Mesenchymal stem cell (in vitro differentiated cells and primary cell): ENCODE data around the gene SLC35F4.

Experiments
- DNase-seq: peaks from one replicate; pipeline ENCODE4 v3.0.0-alpha.2; 2013
- H2AFZ ChIP-seq: one replicate; pipeline ENCODE4 v1.6.1; 2013; ENCODE audit warnings: low read depth, mild to moderate bottlenecking, control low read depth, inconsistent platforms, low read length, moderate library complexity
- H2AK5ac ChIP-seq: 2 replicates; pipeline ENCODE4 v1.6.1; 2013; ENCODE audit warnings: low read length, moderate library complexity, mild to moderate bottlenecking, inconsistent platforms; ENCODE audit not compliant: severe bottlenecking
- H2BK120ac ChIP-seq: one replicate; pipeline ENCODE4 v1.6.1; 2013; ENCODE audit warnings: low read depth, mild to moderate bottlenecking, inconsistent platforms, low read length, moderate library complexity
- H2BK12ac ChIP-seq, 2 experiments: one replicate each; pipeline ENCODE4 v1.6.1; 2013; ENCODE audit warnings: inconsistent platforms in 2 of 2, low read length in 2 of 2, mild to moderate bottlenecking in 2 of 2, moderate library complexity in 2 of 2, control low read depth in 1 of 2
- H2BK15ac ChIP-seq: one replicate; pipeline ENCODE4 v1.6.1; 2013; ENCODE audit warnings: mild to moderate bottlenecking, low read depth, inconsistent platforms; ENCODE audit not compliant: poor library complexity, severe bottlenecking
- H2BK5ac ChIP-seq: 2 replicates; pipeline ENCODE4 v1.6.1; 2013; ENCODE audit warnings: low read depth, mild to moderate bottlenecking, low read length, control low read depth, inconsistent platforms; ENCODE audit not compliant: poor library complexity, severe bottlenecking
- H3K14ac ChIP-seq, 2 experiments: one replicate each; pipeline ENCODE4 v1.6.1; 2013; ENCODE audit warnings: inconsistent platforms in 2 of 2, low read length in 2 of 2, control low read depth in 1 of 2, mild to moderate bottlenecking in 1 of 2, moderate library complexity in 1 of 2
- H3K18ac ChIP-seq, 2 experiments: one replicate each; pipeline ENCODE4 v1.6.1; 2013; ENCODE audit warnings: inconsistent platforms in 2 of 2, low read length in 2 of 2, control low read depth in 1 of 2, low read depth in 1 of 2, mild to moderate bottlenecking in 1 of 2
- H3K23ac ChIP-seq, 2 experiments: one replicate each; pipeline ENCODE4 v1.6.1; 2013; ENCODE audit warnings: inconsistent platforms in 2 of 2, low read length in 2 of 2, mild to moderate bottlenecking in 2 of 2, moderate library complexity in 2 of 2, control low read depth in 1 of 2
- H3K27ac ChIP-seq: 2 replicates; pipeline ENCODE4 v1.5.1; 2013; ENCODE audit warnings: mild to moderate bottlenecking, moderate library complexity, low read length, control low read depth, inconsistent platforms; ENCODE audit not compliant: poor library complexity, severe bottlenecking
- H3K27me3 ChIP-seq, 2 experiments: 2 replicates each; pipeline versions ENCODE4 v1.6.1 to v1.7.0; 2013; ENCODE audit warnings: low read length in 2 of 2, mild to moderate bottlenecking in 2 of 2, moderate library complexity in 2 of 2, control low read depth in 1 of 2, inconsistent platforms in 1 of 2; ENCODE audit not compliant: control insufficient read depth in 1 of 2, insufficient read depth in 1 of 2
- H3K36me3 ChIP-seq, 2 experiments: 2 replicates each; pipeline versions ENCODE4 v1.6.1 to v1.7.0; 2013; ENCODE audit warnings: low read length in 2 of 2, control low read depth in 1 of 2, inconsistent platforms in 1 of 2, low read depth in 1 of 2, mild to moderate bottlenecking in 1 of 2; ENCODE audit not compliant: insufficient read depth in 2 of 2, control insufficient read depth in 1 of 2
- H3K4ac ChIP-seq, 2 experiments: one replicate each; pipeline ENCODE4 v1.6.1; 2013; ENCODE audit warnings: inconsistent platforms in 2 of 2, low read length in 2 of 2, mild to moderate bottlenecking in 2 of 2, moderate library complexity in 2 of 2, control low read depth in 1 of 2, low read depth in 1 of 2
- H3K4me1 ChIP-seq: 2 replicates; pipeline ENCODE4 v1.6.1; 2013; ENCODE audit warnings: low read depth, low read length, control low read depth; ENCODE audit not compliant: control insufficient read depth, insufficient read depth
- H3K4me2 ChIP-seq: 2 replicates; pipeline ENCODE4 v1.6.1; 2013; ENCODE audit warnings: low read length, mild to moderate bottlenecking, inconsistent platforms; ENCODE audit not compliant: poor library complexity, severe bottlenecking
- H3K4me3 ChIP-seq, 2 experiments: 2 replicates each; pipeline versions ENCODE4 v1.5.1 to v1.7.0; 2013; ENCODE audit warnings: low read length in 2 of 2, mild to moderate bottlenecking in 2 of 2, control low read depth in 1 of 2, low read depth in 1 of 2; ENCODE audit not compliant: insufficient read depth in 1 of 2
- H3K79me1 ChIP-seq: replicated peaks from 2 replicates; pipeline ENCODE4 v1.6.1; 2013; ENCODE audit warnings: mild to moderate bottlenecking, control low read depth, low read length, inconsistent platforms; ENCODE audit not compliant: poor library complexity, severe bottlenecking
- H3K9ac ChIP-seq: 2 replicates; pipeline ENCODE4 v1.7.0; 2013; ENCODE audit warnings: mild to moderate bottlenecking, low read length, moderate library complexity
- H3K9me3 ChIP-seq: 2 replicates; pipeline ENCODE4 v1.7.0; 2013; ENCODE audit warnings: mild to moderate bottlenecking, low read length; ENCODE audit not compliant: control insufficient read depth
- H4K8ac ChIP-seq: one replicate; pipeline ENCODE4 v1.6.1; 2013; ENCODE audit warnings: inconsistent platforms, mild to moderate bottlenecking, low read length, moderate library complexity
- H4K91ac ChIP-seq: one replicate; pipeline ENCODE4 v1.6.1; 2013; ENCODE audit warnings: mild to moderate bottlenecking, low read length, inconsistent platforms
- WGBS: methylation state at CpG from one replicate; pipeline ENCODE4 v1.1.7; 2013; ENCODE audit warnings: mixed read lengths; 5-methylcytosine and 5-hydroxymethylcytosine counted together

Gene SLC35F4

DNA sequence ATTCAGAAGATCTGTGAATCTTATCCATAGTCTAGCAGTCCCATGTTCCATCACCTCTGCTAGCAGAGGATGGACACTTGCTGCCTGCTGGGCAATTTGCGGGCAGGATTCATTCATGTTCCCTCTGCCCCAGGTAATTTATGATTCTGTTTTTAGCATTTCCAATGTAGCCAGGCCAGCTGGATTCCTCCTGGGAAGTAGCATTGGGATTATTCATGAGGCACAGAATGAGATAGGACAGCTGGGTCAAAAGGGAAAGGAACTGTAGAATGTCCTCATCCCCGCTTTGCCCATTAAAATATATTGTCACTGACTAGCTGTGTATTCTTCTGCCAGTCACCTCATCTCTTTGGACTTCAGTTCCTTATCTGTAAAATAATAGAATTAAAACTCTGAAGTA, 68.7 kb downstream of the SLC35F4 start:
- H3K23ac ChIP-seq = no peak overlapping the region
- no peak overlapping the region for H2BK15ac ChIP-seq
- no peak overlapping the region for H2BK12ac ChIP-seq
- no peak for DNase-seq
- no peak overlapping the region for H2AK5ac ChIP-seq
- no peak overlapping the region for H3K4ac ChIP-seq
- H3K14ac ChIP-seq = no peak overlapping the region
- no peak overlapping the region for H2AFZ ChIP-seq
- H3K4me2 ChIP-seq = no peak overlapping the region
- no peaks in the 10 kb centered on the region for H3K9me3 ChIP-seq
- H3K4me1 ChIP-seq = no peaks in the 10 kb centered on the region
- no peak overlapping the region for H2BK5ac ChIP-seq
- H3K4me3 ChIP-seq = no peak overlapping the region
- no peak overlapping the region for H3K9ac ChIP-seq
- no peaks in the 10 kb centered on the region for H3K79me1 ChIP-seq
- no peak overlapping the region for H4K8ac ChIP-seq
- WGBS = 88% methylated on average over 1 of the region's 2 CpGs
- H2BK120ac ChIP-seq = no peak overlapping the region
- no peak overlapping the region for H4K91ac ChIP-seq
- no peaks in the 10 kb centered on the region for H3K36me3 ChIP-seq
- no peak overlapping the region for H3K18ac ChIP-seq
- H3K27ac ChIP-seq = no peak overlapping the region
- no peaks in the 10 kb centered on the region for H3K27me3 ChIP-seq

DNA sequence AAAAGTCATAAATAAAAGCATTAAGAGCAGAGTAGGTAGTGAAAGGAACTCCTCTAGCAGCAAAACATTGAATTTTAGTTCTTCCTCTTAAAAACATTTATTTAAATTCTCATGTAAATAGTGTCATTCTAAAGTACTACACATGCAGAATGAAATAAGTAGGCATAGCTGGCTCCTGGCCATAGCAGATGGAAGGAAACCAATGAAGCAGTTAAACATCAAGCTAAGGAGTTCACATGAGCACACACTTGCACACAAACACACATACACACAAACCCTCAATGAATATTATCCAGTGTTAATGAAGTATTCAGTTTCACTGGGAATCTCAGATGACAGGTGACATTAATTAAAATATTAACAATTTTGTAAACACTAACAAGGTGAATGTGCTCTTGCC, 69.3 kb downstream of the SLC35F4 start:
- no peak overlapping the region for H2BK120ac ChIP-seq
- no peak overlapping the region for H3K9ac ChIP-seq

DNA sequence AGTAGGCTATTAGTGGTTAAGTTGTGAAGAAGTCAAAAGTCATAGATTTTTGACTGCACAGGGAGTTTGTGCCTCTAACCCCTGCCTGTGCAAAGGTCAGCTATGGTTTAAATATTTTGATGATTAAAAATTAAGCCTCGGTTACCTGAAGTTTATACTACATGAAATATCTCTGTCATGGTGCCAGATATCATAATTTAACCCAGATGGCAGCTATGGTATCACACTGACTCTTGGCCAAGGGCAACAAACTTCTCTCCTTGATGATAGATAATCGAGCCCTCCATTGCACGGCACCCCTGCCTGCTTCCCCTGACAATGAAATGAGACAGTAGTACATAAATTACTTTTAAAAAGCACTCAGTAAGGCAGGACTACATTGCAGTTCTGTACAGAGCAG, 80.8 kb downstream of the SLC35F4 start:
- Histone ChIP-seq H3K9me3 (peaks cover 50% of the 10 kb centered on the region), H3K4me2 (no peak overlapping the region), H2BK12ac (no peak overlapping the region), H3K14ac (no peak overlapping the region), H2BK120ac (no peak overlapping the region), H3K18ac (no peak overlapping the region), H2AFZ (no peak overlapping the region), H3K79me1 (no peaks in the 10 kb centered on the region), H3K36me3 (no peaks in the 10 kb centered on the region), H3K4me1 (no peaks in the 10 kb centered on the region), H3K4me3 (no peak overlapping the region), H4K91ac (no peak overlapping the region), H3K27ac (no peak overlapping the region), H2BK5ac (no peak overlapping the region), H2BK15ac (no peak overlapping the region), H3K23ac (no peak overlapping the region), H3K4ac (no peak overlapping the region), H3K27me3 (no peaks in the 10 kb centered on the region), H2AK5ac (no peak overlapping the region), H4K8ac (no peak overlapping the region), H3K9ac (no peak overlapping the region)
- no peak for DNase-seq
- 44% methylated on average over 3 of the region's 3 CpGs for WGBS

More for the DNA sequence above, 69.3 kb downstream of the SLC35F4 start:
- no peak overlapping the region for H4K91ac ChIP-seq
- no peak overlapping the region for H3K18ac ChIP-seq
- H3K14ac ChIP-seq = no peak overlapping the region
- H3K9me3 ChIP-seq = no peaks in the 10 kb centered on the region
- no peaks in the 10 kb centered on the region for H3K4me1 ChIP-seq
- H3K4ac ChIP-seq = no peak overlapping the region
- H2BK12ac ChIP-seq = no peak overlapping the region
- H4K8ac ChIP-seq = no peak overlapping the region
- H3K27ac ChIP-seq = no peak overlapping the region
- no peak overlapping the region for H2AFZ ChIP-seq
- H3K4me3 ChIP-seq = no peak overlapping the region
- DNase-seq = no peak
- no peaks in the 10 kb centered on the region for H3K79me1 ChIP-seq
- no peak overlapping the region for H2BK15ac ChIP-seq
- H3K36me3 ChIP-seq = no peaks in the 10 kb centered on the region
- H3K4me2 ChIP-seq = no peak overlapping the region
- no peak overlapping the region for H3K23ac ChIP-seq
- H3K27me3 ChIP-seq = no peaks in the 10 kb centered on the region
- no peak overlapping the region for H2AK5ac ChIP-seq
- no peak overlapping the region for H2BK5ac ChIP-seq

DNA sequence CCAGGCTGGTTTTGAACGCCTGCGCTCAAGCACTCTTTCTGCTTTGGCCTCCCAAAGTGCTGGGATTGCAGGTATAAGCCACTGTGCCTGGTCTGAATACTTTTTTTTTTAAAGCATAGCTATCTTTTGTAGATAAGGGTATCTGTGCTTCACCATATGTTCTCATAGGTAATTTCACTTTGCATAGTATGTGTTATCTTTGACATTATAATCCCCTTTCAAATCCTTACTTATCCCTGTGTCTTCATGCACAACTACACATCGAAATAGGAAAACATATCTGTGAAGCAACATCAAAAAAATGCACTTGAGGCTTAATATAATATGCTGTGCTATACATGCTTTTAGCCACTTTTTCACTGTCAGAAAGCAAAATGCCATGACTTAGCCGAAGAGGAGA, 94.1 kb downstream of the SLC35F4 start:
- Histone ChIP-seq H3K4me2 (no peak overlapping the region), H3K27ac (no peak overlapping the region), H3K18ac (no peak overlapping the region), H3K4me1 (no peaks in the 10 kb centered on the region), H2BK120ac (no peak overlapping the region), H3K36me3 (no peaks in the 10 kb centered on the region), H2AK5ac (no peak overlapping the region), H2BK5ac (no peak overlapping the region), H3K27me3 (no peaks in the 10 kb centered on the region), H3K14ac (no peak overlapping the region), H3K9me3 (peaks cover 2% of the 10 kb centered on the region), H3K9ac (no peak overlapping the region), H3K4ac (no peak overlapping the region), H3K4me3 (no peak overlapping the region), H2BK12ac (no peak overlapping the region), H4K8ac (no peak overlapping the region), H3K79me1 (no peaks in the 10 kb centered on the region), H2AFZ (no peak overlapping the region), H4K91ac (no peak overlapping the region), H3K23ac (no peak overlapping the region), H2BK15ac (no peak overlapping the region)
- WGBS = 83% methylated on average over 2 of the region's 4 CpGs
- DNase-seq = no peak
